Neural cell (in vitro differentiated cells): ENCODE data around the gene RALB. TPM values are rescaled to one million over a fixed set of nuclear protein-coding genes. Genes with fewer than 3 reads are reported as not detected.
A peak's percentile ranks its signal among the peaks of the same experiment; 100 is the strongest.

ENCODE experiments used
- H2AFZ ChIP-seq: fragments of 200-600, 300-800 bp; sonication (generic), shearing (Covaris generic); 2 replicates; pipeline ENCODE4 v1.6.0; 2014; ENCODE audit warnings: low read depth, mild to moderate bottlenecking, antibody characterized with exemption, low read length, moderate library complexity
- H3F3A ChIP-seq: fragments of 200-600 bp; shearing (Covaris generic); 2 replicates; pipeline ENCODE4 v1.6.1; 2016; ENCODE audit warnings: mild to moderate bottlenecking, moderate library complexity, mixed read lengths, antibody characterized with exemption, low read length; ENCODE audit not compliant: insufficient read depth, poor library complexity, severe bottlenecking
- H3K27ac ChIP-seq: fragments of 200-600, 300-800 bp; sonication (generic), shearing (Covaris generic); 2 replicates; pipeline ENCODE4 v1.5.1; 2014; ENCODE audit warnings: mild to moderate bottlenecking, low read length, moderate library complexity
- H3K27me3 ChIP-seq: fragments of 300-800, 200-600 bp; sonication (generic), shearing (Covaris generic); 2 replicates; pipeline ENCODE4 v1.6.0; 2014; ENCODE audit warnings: mild to moderate bottlenecking, low read depth, low read length, moderate library complexity; ENCODE audit not compliant: insufficient read depth
- H3K36me3 ChIP-seq: fragments of 300-800, 200-600 bp; sonication (generic), shearing (Covaris generic); 2 replicates; pipeline ENCODE4 v1.5.1; 2014; ENCODE audit warnings: mild to moderate bottlenecking, antibody characterized with exemption, low read length, moderate library complexity; ENCODE audit not compliant: insufficient read depth
- H3K4me2 ChIP-seq: fragments of 300-800, 200-600 bp; sonication (generic), shearing (Covaris generic); 2 replicates; pipeline ENCODE4 v1.6.0; 2014; ENCODE audit warnings: mild to moderate bottlenecking, low read length
- H3K4me3 ChIP-seq: fragments of 300-800, 200-600 bp; sonication (generic), shearing (Covaris generic); 2 replicates; pipeline ENCODE4 v1.5.1; 2014; ENCODE audit warnings: mild to moderate bottlenecking, low read length, moderate library complexity
- H3K79me2 ChIP-seq: fragments of 200-600 bp; shearing (Covaris generic); replicated peaks from 2 replicates; pipeline ENCODE4 v1.6.0; 2014; ENCODE audit warnings: mild to moderate bottlenecking, low read length, moderate library complexity; ENCODE audit not compliant: insufficient read depth
- H3K9ac ChIP-seq: fragments of 300-800, 200-600 bp; sonication (generic), shearing (Covaris generic); 2 replicates; pipeline ENCODE4 v1.6.1; 2016; ENCODE audit warnings: mild to moderate bottlenecking, low read length, mixed read lengths
- H3K9me2 ChIP-seq: fragments of 200-600 bp; shearing (Covaris generic); 2 replicates; pipeline ENCODE4 v1.6.1; 2016; ENCODE audit warnings: mild to moderate bottlenecking, low read length, mixed read lengths; ENCODE audit not compliant: insufficient read depth
- H3K9me3 ChIP-seq: fragments of 200-600, 300-800 bp; sonication (generic), shearing (Covaris generic); 2 replicates; pipeline ENCODE4 v1.6.1; 2016; ENCODE audit warnings: mild to moderate bottlenecking, mixed run types, low read length, moderate library complexity, mixed read lengths
- H4K20me1 ChIP-seq: fragments of 200-600 bp; shearing (Covaris generic); 2 replicates; pipeline ENCODE4 v1.6.1; 2016; ENCODE audit warnings: mild to moderate bottlenecking, mixed run types; ENCODE audit not compliant: insufficient read depth
- EP300 ChIP-seq: fragments of 450-650 bp; conservative IDR thresholded peaks from 2 replicates; pipeline ENCODE4 v1.6.1; 2014; ENCODE audit warnings: antibody characterized with exemption, mild to moderate bottlenecking, moderate library complexity; ENCODE audit not compliant: poor library complexity, severe bottlenecking
- EZH2 ChIP-seq: fragments of 200-600, 300-800 bp; shearing (Covaris generic), sonication (generic); IDR thresholded peaks from 2 replicates; pipeline ENCODE4 v1.6.1; 2014; ENCODE audit warnings: antibody characterized with exemption, low read length, borderline replicate concordance, mild to moderate bottlenecking; ENCODE audit not compliant: insufficient read depth, poor library complexity, severe bottlenecking
- MXI1 ChIP-seq: fragments of 450-650 bp; conservative IDR thresholded peaks from 2 replicates; pipeline ENCODE4 v1.6.1; 2014; ENCODE audit warnings: antibody characterized with exemption, mild to moderate bottlenecking; ENCODE audit not compliant: poor library complexity, severe bottlenecking
- POLR2AphosphoS5 ChIP-seq: IDR thresholded peaks from 2 replicates; pipeline ENCODE4 v1.6.1; 2012
- RAD21 ChIP-seq: fragments of 450-650 bp; conservative IDR thresholded peaks from 2 replicates; pipeline ENCODE4 v1.6.1; 2014; ENCODE audit warnings: antibody characterized with exemption, mild to moderate bottlenecking, moderate library complexity
- REST ChIP-seq: IDR thresholded peaks from 2 replicates; pipeline ENCODE4 v1.6.1; 2012; ENCODE audit warnings: borderline replicate concordance
- SMC3 ChIP-seq: fragments of 450-650 bp; conservative IDR thresholded peaks from 2 replicates; pipeline ENCODE4 v1.6.1; 2014; ENCODE audit warnings: antibody characterized with exemption, mild to moderate bottlenecking, moderate library complexity; ENCODE audit not compliant: poor library complexity
- TAF1 ChIP-seq: IDR thresholded peaks from 2 replicates; pipeline ENCODE4 v1.6.1; 2012; ENCODE audit warnings: low read depth
- polyA minus RNA-seq: library from RNA; depleted of rRNA, polyadenylated mRNA; stranded (reverse); fragments of >200 nt; gene quantifications from 2 replicates; pipeline ENCODE4 v1.2.3, GENCODE V29; 2014
- polyA plus RNA-seq: library from polyadenylated mRNA; depleted of rRNA; stranded (reverse); fragments of >200 nt; gene quantifications from 2 replicates; pipeline ENCODE4 v1.2.3, GENCODE V29; 2014
- TF ChIP-seq, protein P1 (sequence below): fragments of 450-650 bp; IDR thresholded peaks from 2 replicates; pipeline ENCODE4 v1.5.1; 2014; ENCODE audit warnings: antibody characterized with exemption, mild to moderate bottlenecking, moderate library complexity; ENCODE audit not compliant: poor library complexity, severe bottlenecking

Gene RALB, protein sequence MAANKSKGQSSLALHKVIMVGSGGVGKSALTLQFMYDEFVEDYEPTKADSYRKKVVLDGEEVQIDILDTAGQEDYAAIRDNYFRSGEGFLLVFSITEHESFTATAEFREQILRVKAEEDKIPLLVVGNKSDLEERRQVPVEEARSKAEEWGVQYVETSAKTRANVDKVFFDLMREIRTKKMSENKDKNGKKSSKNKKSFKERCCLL
- polyA plus RNA-seq (46.0 and 50.6 TPM in 2 replicates), polyA minus RNA-seq (35.3 and 39.8 TPM in 2 replicates)

DNA sequence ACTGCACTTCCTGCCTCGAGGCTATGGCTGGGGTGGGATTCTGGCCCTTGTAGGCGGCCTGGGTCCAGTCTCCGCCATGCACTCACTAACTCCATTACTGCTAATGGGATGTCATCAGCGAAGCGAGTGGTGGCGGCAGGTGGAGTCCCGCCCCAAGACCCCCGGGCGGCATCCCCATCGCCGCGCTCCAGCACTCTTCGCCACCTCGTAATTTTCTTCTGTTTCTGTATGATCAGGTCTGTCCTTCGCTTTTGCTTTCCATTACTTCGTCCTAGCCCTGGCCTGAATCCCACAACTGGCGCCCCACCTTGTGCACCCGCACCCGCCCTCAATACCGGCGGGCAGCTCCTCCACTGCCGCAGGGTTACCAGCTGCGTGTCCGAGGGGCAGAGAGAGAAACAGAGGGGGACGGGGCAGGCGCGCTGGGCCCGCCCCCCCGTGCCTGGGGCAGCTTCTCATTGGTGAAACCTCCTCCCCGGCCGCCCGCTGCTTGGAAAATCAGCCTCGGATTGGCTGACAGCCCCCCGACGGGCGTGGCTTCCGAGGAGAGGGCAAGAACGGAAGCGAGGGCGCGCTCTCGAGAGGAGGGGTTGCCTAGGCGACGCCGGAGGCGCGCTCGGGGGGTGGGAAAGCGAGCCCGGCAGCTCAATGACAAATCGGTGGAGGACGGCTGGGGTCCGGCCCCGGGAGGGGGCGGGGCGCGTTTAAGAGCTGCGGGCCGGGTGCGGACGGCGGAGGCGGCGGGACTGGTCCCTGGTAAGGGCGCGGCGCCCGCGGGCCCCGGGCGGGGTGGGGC lies at the start of gene RALB:
Gene RALB (plus strand): TSS at position 628 of the 796 bp plus-strand sequence. CDS start 25,813 bp downstream, outside the sequence.
- Histone ChIP-seq H3K79me2 (peaks cover 21% of the 10 kb centered on the region), H3K9me2 (no peaks in the 10 kb centered on the region), H3K4me2 (peak within 1 kb of the TSS; percentile 98), H3K4me3 (peak within 1 kb of the TSS; percentile 82), H2AFZ (peak within 1 kb of the TSS; percentile 78), H3K27ac (peak within 1 kb of the TSS; percentile 62), H3K27me3 (no peaks in the 10 kb centered on the region), H3K9ac (peak within 1 kb of the TSS; percentile 72), H3K36me3 (no peaks in the 10 kb centered on the region), H3K9me3 (no peaks in the 10 kb centered on the region), H3F3A (no peaks in the 10 kb centered on the region), H4K20me1 (no peaks in the 10 kb centered on the region)
- peak; percentile 52 for TF ChIP-seq POLR2AphosphoS5
- TF ChIP-seq, protein P1, sequence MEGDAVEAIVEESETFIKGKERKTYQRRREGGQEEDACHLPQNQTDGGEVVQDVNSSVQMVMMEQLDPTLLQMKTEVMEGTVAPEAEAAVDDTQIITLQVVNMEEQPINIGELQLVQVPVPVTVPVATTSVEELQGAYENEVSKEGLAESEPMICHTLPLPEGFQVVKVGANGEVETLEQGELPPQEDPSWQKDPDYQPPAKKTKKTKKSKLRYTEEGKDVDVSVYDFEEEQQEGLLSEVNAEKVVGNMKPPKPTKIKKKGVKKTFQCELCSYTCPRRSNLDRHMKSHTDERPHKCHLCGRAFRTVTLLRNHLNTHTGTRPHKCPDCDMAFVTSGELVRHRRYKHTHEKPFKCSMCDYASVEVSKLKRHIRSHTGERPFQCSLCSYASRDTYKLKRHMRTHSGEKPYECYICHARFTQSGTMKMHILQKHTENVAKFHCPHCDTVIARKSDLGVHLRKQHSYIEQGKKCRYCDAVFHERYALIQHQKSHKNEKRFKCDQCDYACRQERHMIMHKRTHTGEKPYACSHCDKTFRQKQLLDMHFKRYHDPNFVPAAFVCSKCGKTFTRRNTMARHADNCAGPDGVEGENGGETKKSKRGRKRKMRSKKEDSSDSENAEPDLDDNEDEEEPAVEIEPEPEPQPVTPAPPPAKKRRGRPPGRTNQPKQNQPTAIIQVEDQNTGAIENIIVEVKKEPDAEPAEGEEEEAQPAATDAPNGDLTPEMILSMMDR, result no peak
- TF ChIP-seq TAF1, result no peak
- peak; percentile 52 for TF ChIP-seq REST
- TF ChIP-seq EP300, result peak; percentile 42
- peak; percentile 58 for TF ChIP-seq MXI1

GRCh38 chr2:120203251-120204021 lies 49.2 kb upstream of the RALB start:
- Histone ChIP-seq H3K36me3 (no peaks in the 10 kb centered on the region), H3K4me2 (no peak overlapping the region), H2AFZ (no peak overlapping the region), H3K27ac (no peak overlapping the region), H3K9me2 (no peaks in the 10 kb centered on the region), H3K9me3 (no peaks in the 10 kb centered on the region), H4K20me1 (no peaks in the 10 kb centered on the region), H3K4me3 (no peak overlapping the region), H3K79me2 (no peaks in the 10 kb centered on the region), H3K9ac (no peak overlapping the region), H3F3A (no peaks in the 10 kb centered on the region), H3K27me3 (no peaks in the 10 kb centered on the region)
- TF ChIP-seq SMC3 (no peak), TAF1 (no peak), RAD21 (no peak), MXI1 (no peak), EZH2 (no peak), EP300 (no peak), REST (no peak), POLR2AphosphoS5 (no peak)
- TF ChIP-seq, protein P1, result no peak
